HEK293T (cell line): ENCODE data around the gene CEP68.

Source experiments
- CTCF ChIA-PET: fragments of 350-600 bp; formaldehyde crosslinking; extraction: SDS; loops from one replicate; lab custom pipeline; 2021; ENCODE audit warnings: antibody characterized with exemption, inconsistent platforms; lab: Yijun Ruan, JAX
- POLR2A ChIA-PET: fragments of 350-600 bp; formaldehyde crosslinking; extraction: SDS; loops from one replicate; lab custom pipeline; 2020; ENCODE audit warnings: antibody characterized with exemption, inconsistent platforms; lab: Yijun Ruan, JAX
- DNase-seq: peaks from one replicate; pipeline ENCODE4 v3.0.0; 2012; ENCODE audit warnings: mixed read lengths; ENCODE audit errors: extremely low spot score
- ARNT ChIP-seq: fragments of 450-650 bp; IDR thresholded peaks from 2 replicates; pipeline ENCODE4 v1.6.1; 2017; ENCODE audit warnings: mild to moderate bottlenecking
- BHLHE40 ChIP-seq: fragments of 450-650 bp; IDR thresholded peaks from 2 replicates; pipeline ENCODE4 v1.6.1; 2016; ENCODE audit warnings: mild to moderate bottlenecking, moderate library complexity, borderline replicate concordance
- CTBP1 ChIP-seq: fragments of 450-650 bp; IDR thresholded peaks from 2 replicates; pipeline ENCODE4 v1.6.1; 2016; ENCODE audit warnings: borderline replicate concordance
- ELF4 ChIP-seq: fragments of 450-650 bp; IDR thresholded peaks from 2 replicates; pipeline ENCODE4 v1.6.1; 2017; ENCODE audit warnings: antibody characterized with exemption
- FOXA1 ChIP-seq: fragments of 450-650 bp; IDR thresholded peaks from 2 replicates; pipeline ENCODE4 v1.6.1; 2016; ENCODE audit warnings: mild to moderate bottlenecking
- FOXK2 ChIP-seq: fragments of 450-650 bp; IDR thresholded peaks from 2 replicates; pipeline ENCODE4 v1.6.1; 2016; ENCODE audit warnings: mild to moderate bottlenecking
- FOXM1 ChIP-seq: fragments of 450-650 bp; IDR thresholded peaks from 2 replicates; pipeline ENCODE4 v1.6.1; 2017; ENCODE audit warnings: mild to moderate bottlenecking, borderline replicate concordance
- HDGF ChIP-seq: fragments of 450-650 bp; IDR thresholded peaks from 2 replicates; pipeline ENCODE4 v1.6.1; 2017; ENCODE audit warnings: antibody characterized with exemption, borderline replicate concordance
- L3MBTL2 ChIP-seq: fragments of 450-650 bp; conservative IDR thresholded peaks from 2 replicates; pipeline ENCODE4 v1.6.1; 2016; ENCODE audit warnings: mild to moderate bottlenecking
- LEF1 ChIP-seq: fragments of 450-650 bp; IDR thresholded peaks from 2 replicates; pipeline ENCODE4 v1.6.1; 2017; ENCODE audit warnings: mild to moderate bottlenecking, borderline replicate concordance
- NFRKB ChIP-seq: fragments of 450-650 bp; IDR thresholded peaks from 2 replicates; pipeline ENCODE4 v1.6.1; 2016; ENCODE audit warnings: mild to moderate bottlenecking, moderate library complexity
- PKNOX1 ChIP-seq: fragments of 450-650 bp; IDR thresholded peaks from 2 replicates; pipeline ENCODE4 v1.6.1; 2016
- SP1 ChIP-seq: fragments of 450-650 bp; IDR thresholded peaks from 2 replicates; pipeline ENCODE4 v1.6.1; 2017
- SUZ12 ChIP-seq: fragments of 450-650 bp; IDR thresholded peaks from 2 replicates; pipeline ENCODE4 v1.6.1; 2016; ENCODE audit warnings: mild to moderate bottlenecking
- TARDBP ChIP-seq: fragments of 450-650 bp; IDR thresholded peaks from 2 replicates; pipeline ENCODE4 v1.6.1; 2016
- ZNF384 ChIP-seq: fragments of 450-650 bp; IDR thresholded peaks from 2 replicates; pipeline ENCODE4 v1.6.1; 2016

Gene CEP68

DNA sequence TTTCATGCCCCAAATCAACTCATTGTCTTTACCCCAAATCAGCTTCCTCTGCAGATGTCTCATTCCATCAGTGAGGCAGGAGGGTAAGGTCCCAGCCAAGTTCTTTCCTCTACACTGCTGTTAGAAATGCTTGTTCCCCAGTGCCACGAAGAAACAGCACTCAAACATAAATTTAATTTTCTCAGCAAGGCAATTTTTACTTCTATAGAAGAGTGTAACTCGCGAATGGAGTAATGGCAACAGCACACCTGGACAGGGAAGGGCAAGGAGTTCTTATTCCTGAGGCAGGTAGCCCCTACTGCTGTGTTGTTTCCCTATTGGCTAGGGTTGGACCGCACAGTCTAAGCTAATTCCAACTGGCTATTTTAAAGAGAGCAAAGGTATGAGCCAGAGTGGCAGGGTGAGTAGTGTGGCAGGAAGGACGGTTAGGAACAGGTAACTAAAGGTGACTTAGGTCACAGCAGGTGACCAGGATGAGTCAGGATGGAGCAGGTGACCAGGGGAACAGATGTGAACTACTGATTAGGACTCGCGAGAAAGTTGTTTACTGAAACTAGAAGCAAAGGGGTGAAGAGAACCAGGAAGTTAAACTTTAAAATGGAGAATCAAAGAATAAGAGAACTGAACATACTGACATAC, 12.0 kb upstream of the CEP68 start:
- no peak for DNase-seq
- ChIA-PET CTCF (interaction anchor here (1.1 kb wide), 1 partner anchor 127 kb away, joined by 8 read pairs; no protein-coding TSS in a partner anchor), POLR2A (interaction anchor here (1.0 kb wide), 1 partner anchor 12 kb away, joined by 3 read pairs; the partner anchor contains the start of gene CEP68)
- TF ChIP-seq L3MBTL2 (no peak), NFRKB (no peak), ARNT (no peak), ELF4 (no peak), BHLHE40 (no peak), FOXA1 (no peak), LEF1 (no peak), FOXK2 (no peak), HDGF (no peak), FOXM1 (no peak), ZNF384 (no peak), TARDBP (no peak), SUZ12 (no peak), SP1 (no peak), PKNOX1 (no peak), CTBP1 (no peak)

- POLR2A ChIA-PET, result interaction anchor here (3.2 kb wide), 1 partner anchor 10 kb away, joined by 17 read pairs; the partner anchor contains the start of gene CEP68
- TF ChIP-seq ZNF384 (no peak), HDGF (no peak), FOXM1 (no peak), SP1 (no peak), SUZ12 (no peak), ELF4 (no peak), L3MBTL2 (no peak), TARDBP (no peak), BHLHE40 (no peak), CTBP1 (no peak), PKNOX1 (no peak), FOXK2 (no peak), NFRKB (no peak), LEF1 (no peak), FOXA1 (no peak), ARNT (no peak)
- CTCF ChIA-PET, result no interaction called here
- DNase-seq, result no peak
Observed at GRCh38 chr2:65045651-65046050, 10.6 kb upstream of the CEP68 start.

- no peak for TF ChIP-seq L3MBTL2
- DNase-seq, result no peak
- ChIA-PET CTCF (no interaction called here), POLR2A (interaction anchor here (0.8 to 3.2 kb wide), 2 partner anchors 9 to 53 kb away, joined by 3 to 17 read pairs; partner anchors contain the start of gene CEP68)
Observed at GRCh38 chr2:65046633-65047407, 9.4 kb upstream of the CEP68 start.

GRCh38 chr2:65049010-65049639, 7.1 kb upstream of the CEP68 start:
- ChIA-PET CTCF (interaction anchor here (0.7 kb wide), 1 partner anchor 131 kb away, joined by 5 read pairs; no protein-coding TSS in a partner anchor), POLR2A (interaction anchor here (1.2 kb wide), 1 partner anchor 131 kb away, joined by 7 read pairs; no protein-coding TSS in a partner anchor)
- no peak for DNase-seq
- TF ChIP-seq SP1 (no peak), SUZ12 (no peak), TARDBP (no peak), ZNF384 (no peak), CTBP1 (no peak; the same call in 1 of the 2 replicates)

DNA sequence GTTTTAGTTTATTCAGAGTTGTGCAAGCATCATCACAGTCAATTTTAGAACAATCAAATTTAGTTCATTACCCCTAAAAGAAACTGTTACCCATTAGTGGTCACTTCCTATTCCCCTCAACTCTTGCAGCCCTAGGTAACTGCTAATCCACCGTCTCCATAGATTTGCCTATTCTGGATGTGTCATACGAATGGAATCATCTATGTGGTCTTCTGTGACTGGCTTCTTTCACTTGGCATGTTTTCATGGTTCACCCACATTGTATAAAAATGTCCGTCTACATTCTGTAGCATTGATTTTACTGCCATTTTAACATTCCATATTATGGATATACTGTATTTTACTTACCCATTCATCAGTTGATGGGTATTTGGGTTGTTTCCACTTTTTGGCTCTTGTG, 5.3 kb upstream of the CEP68 start:
- CTCF ChIA-PET, result no interaction called here
- TF ChIP-seq FOXM1 (no peak), PKNOX1 (no peak), LEF1 (no peak), FOXK2 (no peak), L3MBTL2 (no peak), SUZ12 (no peak), ZNF384 (no peak), ARNT (no peak), BHLHE40 (no peak), FOXA1 (no peak), TARDBP (no peak), CTBP1 (no peak), HDGF (no peak), SP1 (no peak), NFRKB (no peak), ELF4 (no peak)
- POLR2A ChIA-PET, result no interaction called here
- no peak for DNase-seq
